ENCODE measurements around the gene PTCRA.
"Not testable (repeated sequence)": the region's sequence is repeated elsewhere in the genome, so short reads cannot be mapped to it uniquely, and the experiment has no call there.

PTCRA gene

GRCh38 chr6:42915732-42916131, at the start of gene PTCRA:
PTCRA (plus strand) TSS chr6:42916053; CDS start chr6:42916070, 17 bp downstream.
- no peak for DNase-seq

GRCh38 chr6:42870145-42870936, 45.5 kb upstream of the PTCRA start:
- DNase-seq, result no peak

- DNase-seq, result no peak
Observed at GRCh38 chr6:42871711-42872110, 44.1 kb upstream of the PTCRA start.

- DNase-seq, result no peak
Observed at GRCh38 chr6:42873313-42873712, 42.5 kb upstream of the PTCRA start.

- DNase-seq, result no peak
Observed at GRCh38 chr6:42877695-42878094, 38.2 kb upstream of the PTCRA start.

- peak; percentile 88 for DNase-seq
Observed at GRCh38 chr6:42879372-42880239, 36.2 kb upstream of the PTCRA start, which contains the start of gene RPL7L1. RPL7L1 (plus strand) TSS chr6:42879616; CDS start chr6:42879911, 295 bp downstream.

GRCh38 chr6:42880240-42880817, 35.5 kb upstream of the PTCRA start:
- DNase-seq, result not testable (repeated sequence)

GRCh38 chr6:42880871-42881270, 35.0 kb upstream of the PTCRA start:
- DNase-seq, result not testable (repeated sequence)

- DNase-seq, result no peak
Observed at GRCh38 chr6:42885702-42886101, 30.2 kb upstream of the PTCRA start.

GRCh38 chr6:42888201-42888600, 27.7 kb upstream of the PTCRA start:
- DNase-seq, result not testable (repeated sequence)

GRCh38 chr6:42889815-42890214, 26.0 kb upstream of the PTCRA start:
- peak; percentile 12 for DNase-seq

- DNase-seq, result peak; percentile 96
Observed at GRCh38 chr6:42890311-42891198, 25.3 kb upstream of the PTCRA start.

- no peak for DNase-seq
Observed at GRCh38 chr6:42891199-42891722, 24.6 kb upstream of the PTCRA start.

GRCh38 chr6:42894041-42894828, 21.6 kb upstream of the PTCRA start:
- not testable (repeated sequence) for DNase-seq

- DNase-seq, result no peak
Observed at GRCh38 chr6:42896178-42896719, 19.6 kb upstream of the PTCRA start.

GRCh38 chr6:42898891-42899361, 16.9 kb upstream of the PTCRA start:
- DNase-seq, result peak; percentile 53

GRCh38 chr6:42899871-42900270, 16.0 kb upstream of the PTCRA start:
- no peak for DNase-seq

- DNase-seq, result peak; percentile 71
Observed at GRCh38 chr6:42901538-42901957, 14.3 kb upstream of the PTCRA start.

GRCh38 chr6:42902429-42903263, 13.2 kb upstream of the PTCRA start:
- DNase-seq, result not testable (repeated sequence)

GRCh38 chr6:42904467-42904866, 11.4 kb upstream of the PTCRA start:
- DNase-seq, result no peak
